ENCODE data around the gene GIMAP8. TPM values are rescaled to one million over a fixed set of nuclear protein-coding genes. Genes with fewer than 3 reads are reported as not detected.

The GIMAP8 gene
- total RNA-seq, 1 donor from 2014 or later, result under 0.01 TPM

DNA sequence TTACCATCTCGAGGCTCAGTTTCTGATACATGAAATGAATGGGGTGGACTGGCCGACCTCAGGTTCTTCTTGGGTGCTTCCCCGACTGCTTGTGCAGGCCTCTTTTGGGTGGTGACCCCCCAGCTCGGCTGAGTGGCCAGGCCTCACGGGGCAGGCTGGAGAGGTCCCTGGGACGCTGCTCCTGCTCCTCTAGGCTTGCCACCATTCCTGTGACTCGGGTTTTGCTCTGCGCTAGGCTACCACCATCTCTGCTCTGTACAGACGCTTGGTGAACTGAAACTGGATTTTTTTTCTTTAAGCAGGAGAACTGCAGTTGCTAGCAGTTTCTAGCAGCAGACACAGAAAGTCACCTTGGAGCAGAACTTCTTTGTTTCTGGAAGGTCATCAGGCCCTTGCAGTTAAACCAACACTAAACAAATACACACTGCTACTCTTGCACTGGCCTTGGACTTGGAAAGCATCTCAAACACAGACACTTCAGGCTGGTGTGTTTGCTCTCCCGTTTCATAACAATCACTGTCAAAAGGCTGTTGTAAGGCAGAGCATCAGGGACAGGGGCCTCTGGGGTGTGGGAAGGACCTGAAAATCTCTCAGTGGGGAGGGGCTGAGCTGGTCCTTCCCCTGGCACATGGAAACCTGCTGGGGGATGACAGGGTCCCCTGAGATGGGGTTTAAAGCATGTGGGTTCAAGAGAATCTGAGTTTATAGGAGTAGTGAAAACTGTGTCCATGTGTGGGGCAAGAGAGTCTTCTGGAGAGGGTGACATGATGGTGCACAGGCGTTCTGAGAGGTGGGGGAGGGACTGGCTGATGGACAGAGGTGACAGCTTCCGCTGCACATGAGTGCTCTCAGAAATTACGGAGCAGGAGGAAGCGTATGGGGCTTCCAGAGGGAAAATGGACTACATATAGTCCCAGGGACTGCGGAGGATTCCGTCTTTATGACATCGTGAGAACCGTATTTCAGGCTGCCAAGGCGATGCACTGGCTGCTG lies 35.0 kb upstream of the GIMAP8 start:
- peaks cover 1% of the 10 kb centered on the region for H3K27me3 ChIP-seq (ENCODE audit: control insufficient read depth, insufficient read depth, low read length)
- no peak overlapping the region for H3K4me3 ChIP-seq (ENCODE audit: low read depth, low read length)
- FAIRE-seq, result no peak
- no peak for DNase-seq (ENCODE audit: low read depth)
- no peaks in the 10 kb centered on the region for H3K36me3 ChIP-seq (ENCODE audit: control insufficient read depth, insufficient read depth, low read length)
- TF ChIP-seq, protein P1, sequence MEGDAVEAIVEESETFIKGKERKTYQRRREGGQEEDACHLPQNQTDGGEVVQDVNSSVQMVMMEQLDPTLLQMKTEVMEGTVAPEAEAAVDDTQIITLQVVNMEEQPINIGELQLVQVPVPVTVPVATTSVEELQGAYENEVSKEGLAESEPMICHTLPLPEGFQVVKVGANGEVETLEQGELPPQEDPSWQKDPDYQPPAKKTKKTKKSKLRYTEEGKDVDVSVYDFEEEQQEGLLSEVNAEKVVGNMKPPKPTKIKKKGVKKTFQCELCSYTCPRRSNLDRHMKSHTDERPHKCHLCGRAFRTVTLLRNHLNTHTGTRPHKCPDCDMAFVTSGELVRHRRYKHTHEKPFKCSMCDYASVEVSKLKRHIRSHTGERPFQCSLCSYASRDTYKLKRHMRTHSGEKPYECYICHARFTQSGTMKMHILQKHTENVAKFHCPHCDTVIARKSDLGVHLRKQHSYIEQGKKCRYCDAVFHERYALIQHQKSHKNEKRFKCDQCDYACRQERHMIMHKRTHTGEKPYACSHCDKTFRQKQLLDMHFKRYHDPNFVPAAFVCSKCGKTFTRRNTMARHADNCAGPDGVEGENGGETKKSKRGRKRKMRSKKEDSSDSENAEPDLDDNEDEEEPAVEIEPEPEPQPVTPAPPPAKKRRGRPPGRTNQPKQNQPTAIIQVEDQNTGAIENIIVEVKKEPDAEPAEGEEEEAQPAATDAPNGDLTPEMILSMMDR (IDR thresholded peaks at IDR 0.05; ENCODE audit: insufficient read depth, low read length, severe bottlenecking), result no peak

DNA sequence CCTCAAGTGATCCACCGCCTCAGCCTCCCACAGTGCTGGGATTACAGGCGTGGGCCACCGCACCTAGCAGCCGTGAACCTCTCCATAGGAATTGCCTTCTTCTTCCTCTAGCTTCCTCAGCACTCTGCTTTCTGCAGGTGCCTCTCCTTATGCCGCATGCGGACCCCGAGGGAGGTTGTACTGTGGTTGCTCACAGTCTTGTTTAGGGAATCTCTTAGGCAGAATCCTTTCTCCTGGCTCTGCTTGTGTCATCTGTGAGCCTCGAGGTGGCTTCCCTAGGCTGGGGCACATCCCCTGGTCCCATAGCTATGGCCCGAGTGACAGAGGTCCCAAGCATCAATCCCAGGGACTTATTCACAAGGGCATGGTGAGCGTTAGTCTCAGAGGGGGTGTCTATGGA lies 33.2 kb upstream of the GIMAP8 start:
- no peaks in the 10 kb centered on the region for H3K27me3 ChIP-seq (ENCODE audit: control insufficient read depth, insufficient read depth, low read length)
- H3K4me3 ChIP-seq (ENCODE audit: low read depth, low read length), result no peak overlapping the region
- FAIRE-seq, result no peak
- no peaks in the 10 kb centered on the region for H3K36me3 ChIP-seq (ENCODE audit: control insufficient read depth, insufficient read depth, low read length)
- DNase-seq (ENCODE audit: low read depth), result no peak
- TF ChIP-seq, protein P1 (IDR thresholded peaks at IDR 0.05; ENCODE audit: insufficient read depth, low read length, severe bottlenecking), result no peak

DNA sequence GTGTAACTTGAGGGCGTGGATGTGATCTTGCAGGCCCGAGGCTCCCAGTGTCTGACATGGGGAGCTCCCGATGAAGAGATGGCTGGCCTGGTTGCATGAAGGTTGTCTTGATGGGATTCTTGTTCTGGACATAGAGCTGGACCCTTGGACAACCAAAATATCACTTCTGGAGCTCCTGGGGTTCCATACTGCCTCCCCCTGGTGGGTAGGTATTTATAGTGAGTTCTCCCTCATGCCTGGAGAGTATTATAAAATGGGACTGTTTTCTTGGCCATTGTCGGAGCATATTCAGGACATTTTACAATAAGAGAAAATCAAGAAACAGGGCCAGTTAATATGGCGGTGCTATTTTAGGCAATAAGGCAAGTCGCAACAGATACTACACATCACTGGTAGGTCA lies 32.6 kb upstream of the GIMAP8 start:
- no peak for DNase-seq (ENCODE audit: low read depth)
- H3K4me3 ChIP-seq (ENCODE audit: low read depth, low read length), result no peak overlapping the region
- H3K36me3 ChIP-seq (ENCODE audit: control insufficient read depth, insufficient read depth, low read length), result no peaks in the 10 kb centered on the region
- H3K27me3 ChIP-seq (ENCODE audit: control insufficient read depth, insufficient read depth, low read length), result no peaks in the 10 kb centered on the region
- TF ChIP-seq, protein P1 (IDR thresholded peaks at IDR 0.05; ENCODE audit: insufficient read depth, low read length, severe bottlenecking), result no peak
- FAIRE-seq, result no peak

DNA sequence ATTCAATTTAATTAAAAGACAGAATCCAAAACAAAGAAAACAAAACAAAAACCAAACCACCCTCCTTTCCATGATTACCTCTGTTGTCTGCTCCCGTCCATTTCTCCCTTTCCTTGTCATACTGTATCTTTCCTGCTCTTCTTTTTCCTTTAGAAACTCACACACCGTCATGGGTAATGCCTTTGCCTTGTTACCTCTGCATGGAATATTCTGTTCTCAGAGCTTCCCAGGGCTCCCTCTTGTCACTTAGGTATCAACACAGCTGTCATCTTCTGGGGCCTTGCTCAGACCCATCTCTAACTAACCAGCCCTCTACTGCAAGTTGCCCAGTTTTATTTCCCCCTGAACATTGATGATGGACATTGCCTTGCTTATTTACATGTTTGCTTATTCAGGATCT lies 30.2 kb upstream of the GIMAP8 start:
- no peaks in the 10 kb centered on the region for H3K27me3 ChIP-seq (ENCODE audit: control insufficient read depth, insufficient read depth, low read length)
- no peaks in the 10 kb centered on the region for H3K36me3 ChIP-seq (ENCODE audit: control insufficient read depth, insufficient read depth, low read length)
- TF ChIP-seq, protein P1 (IDR thresholded peaks at IDR 0.05; ENCODE audit: insufficient read depth, low read length, severe bottlenecking), result no peak
- no peak for FAIRE-seq
- no peak for DNase-seq (ENCODE audit: low read depth)
- no peak overlapping the region for H3K4me3 ChIP-seq (ENCODE audit: low read depth, low read length)

DNA sequence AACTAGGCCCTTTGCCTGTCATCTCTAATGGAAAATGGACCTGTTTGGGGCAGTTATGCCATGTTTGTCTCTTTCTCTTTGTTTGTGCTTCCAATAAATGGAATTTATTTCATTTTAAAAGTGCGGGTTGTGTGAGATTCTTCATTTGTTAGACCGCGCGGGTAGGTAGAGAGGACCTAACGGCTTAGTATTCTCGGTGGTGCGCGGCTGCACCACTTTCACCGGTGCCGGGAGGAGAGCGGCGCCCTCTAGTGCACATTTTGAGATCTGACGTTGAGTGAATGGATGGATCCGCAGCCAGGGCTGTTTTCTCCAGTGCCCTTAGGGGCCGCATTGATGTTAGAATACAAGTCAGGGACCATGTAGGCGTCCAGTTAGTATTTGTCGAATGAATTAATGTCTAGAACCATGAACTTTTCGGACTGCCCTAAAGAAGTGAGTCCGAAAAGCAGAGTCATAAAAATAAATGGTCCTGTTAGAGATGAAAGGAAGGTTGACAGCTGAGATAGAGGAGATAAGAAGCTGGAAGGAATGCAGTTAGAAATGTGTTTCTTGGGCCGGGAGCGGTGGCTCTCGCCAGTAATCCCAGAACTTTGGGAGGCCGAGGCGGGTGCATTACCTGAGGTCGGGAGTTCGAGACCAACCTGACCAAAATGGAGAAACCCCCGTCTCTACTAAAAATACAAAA lies 29.3 kb upstream of the GIMAP8 start:
- Histone ChIP-seq H3K36me3 (ENCODE audit: control insufficient read depth, insufficient read depth, low read length) (no peaks in the 10 kb centered on the region), H3K27me3 (ENCODE audit: control insufficient read depth, insufficient read depth, low read length) (no peaks in the 10 kb centered on the region), H3K4me3 (ENCODE audit: low read depth, low read length) (no peak overlapping the region)
- FAIRE-seq (no peak), DNase-seq (ENCODE audit: low read depth) (peak; percentile 46)
- TF ChIP-seq, protein P1 (IDR thresholded peaks at IDR 0.05; ENCODE audit: insufficient read depth, low read length, severe bottlenecking), result peak; percentile 85
